Measurements from ENCODE around the gene RUNX1.

DNA sequence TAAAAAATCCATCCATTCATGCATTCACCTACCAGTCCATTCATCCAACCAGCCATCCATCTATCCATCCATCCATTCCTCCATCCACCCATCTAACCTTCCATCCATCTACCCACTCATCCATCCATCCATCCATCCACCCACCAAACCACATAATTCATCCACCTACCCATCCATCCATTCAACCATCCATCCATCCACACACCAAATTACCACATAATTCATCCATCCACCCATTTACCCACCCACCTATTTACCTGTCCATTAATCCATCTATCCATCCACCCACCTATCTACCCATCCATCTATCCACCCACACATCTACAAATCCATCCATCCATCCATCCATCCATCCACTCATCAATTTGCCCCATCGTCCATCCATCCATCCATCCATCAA, 308.9 kb downstream of the RUNX1 start:
- no peak for TF ChIP-seq POLR2A (IDR thresholded peaks at IDR 0.05; ENCODE audit: low read depth, low read length)
- TF ChIP-seq POLR2AphosphoS5 (IDR thresholded peaks at IDR 0.05; ENCODE audit: low read depth, low read length): no peak
